Nephron (organoid): ENCODE data around the gene IP6K1.
"Not testable (repeated sequence)": the region's sequence is repeated elsewhere in the genome, so short reads cannot be mapped to it uniquely, and the experiment has no call there.

Experiments used
- H3K27ac Mint-ChIP-seq, 3 experiments: 2 replicates each; pipeline ENCODE4 v1.8.0; 2020; ENCODE audit warnings: mixed read lengths in 3 of 3, mild to moderate bottlenecking in 2 of 3, moderate library complexity in 1 of 3
- H3K27me3 Mint-ChIP-seq: 2 replicates; pipeline ENCODE4 v1.8.0; 2021; ENCODE audit warnings: low read depth, mild to moderate bottlenecking, moderate library complexity, mixed read lengths
- H3K36me3 Mint-ChIP-seq: 2 replicates; pipeline ENCODE4 v1.8.0; 2020; ENCODE audit warnings: low read depth, mixed read lengths
- H3K4me1 Mint-ChIP-seq: 2 replicates; pipeline ENCODE4 v1.8.0; 2020; ENCODE audit warnings: mixed read lengths
- H3K4me3 Mint-ChIP-seq, 3 experiments: 2 replicates each; pipeline ENCODE4 v1.8.0; 2020; ENCODE audit warnings: mild to moderate bottlenecking in 3 of 3, mixed read lengths in 3 of 3, moderate library complexity in 2 of 3
- H3K9me3 Mint-ChIP-seq: 2 replicates; pipeline ENCODE4 v1.8.0; 2020; ENCODE audit warnings: mixed read lengths
- TF ChIP-seq, protein P1 (sequence below), 3 experiments: fragments of 200-600 bp; sonication (generic); IDR thresholded peaks; one replicate each; pipeline ENCODE4 v1.5.0; 2021; ENCODE audit warnings: antibody characterized with exemption in 3 of 3; ENCODE audit not compliant: unreplicated experiment in 3 of 3

The IP6K1 gene

DNA sequence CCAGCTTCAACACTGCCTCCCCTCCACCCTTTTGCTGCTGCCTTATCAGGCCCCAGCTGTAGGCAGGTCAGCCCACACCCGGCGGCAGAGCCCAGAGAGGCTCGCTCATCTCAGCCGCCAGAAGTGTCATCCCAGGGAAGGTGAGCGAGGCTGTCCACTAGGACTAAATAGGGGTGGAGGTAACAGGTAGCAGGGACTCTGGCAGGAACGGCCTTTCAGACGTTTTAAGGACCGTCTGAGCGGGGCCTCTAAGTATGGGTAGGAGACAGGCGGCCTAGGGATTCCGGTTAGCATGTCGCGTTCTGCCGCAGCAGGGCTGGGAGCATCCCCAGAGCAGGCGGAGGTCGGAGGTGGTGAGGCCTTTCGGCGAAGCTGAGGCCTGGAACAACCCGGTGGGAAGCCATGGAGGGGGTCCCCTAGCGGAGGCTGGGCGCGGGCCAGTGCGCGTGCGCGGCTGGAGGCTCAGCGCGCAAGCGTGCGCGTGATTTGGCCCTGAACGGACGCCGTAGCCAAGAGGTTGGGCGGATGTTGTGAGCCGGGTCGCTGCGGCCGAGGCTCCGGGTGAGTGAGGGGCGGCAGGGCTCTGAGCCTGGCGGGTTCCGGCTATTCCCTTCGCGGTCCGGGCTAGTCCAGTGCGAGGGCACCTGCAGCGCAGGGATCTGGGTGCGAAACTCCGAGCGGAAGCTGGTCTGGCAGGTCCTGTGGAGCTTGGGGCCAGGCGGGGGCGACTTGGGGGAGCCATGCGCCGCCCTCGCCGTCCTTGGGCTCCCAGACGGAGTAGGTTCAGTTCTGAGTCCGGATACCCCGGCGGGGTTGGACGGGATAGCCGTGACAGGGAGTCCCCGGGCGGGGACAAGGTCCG is 97.1 kb downstream of the IP6K1 start, which contains the start of the genes MST1 and RNF123:
Gene MST1 (minus strand): TSS at position 429 of the 862 bp plus-strand sequence. CDS start 783 bp downstream, outside the sequence.
Gene RNF123 (plus strand): TSS at position 512 of the 862 bp plus-strand sequence. CDS start 1,609 bp downstream, outside the sequence.
- Mint-ChIP-seq H3K9me3 (no peaks in the 10 kb centered on the region), H3K4me1 (peaks cover 31% of the 10 kb centered on the region), H3K27ac (peak within 1 kb of the TSS; percentile 92 to 97 (median 97)), H3K4me3 (peak within 1 kb of the TSS; percentile 94 to 98 (median 97)), H3K27me3 (peaks cover 4% of the 10 kb centered on the region), H3K36me3 (no peaks in the 10 kb centered on the region)
- TF ChIP-seq, protein P1, sequence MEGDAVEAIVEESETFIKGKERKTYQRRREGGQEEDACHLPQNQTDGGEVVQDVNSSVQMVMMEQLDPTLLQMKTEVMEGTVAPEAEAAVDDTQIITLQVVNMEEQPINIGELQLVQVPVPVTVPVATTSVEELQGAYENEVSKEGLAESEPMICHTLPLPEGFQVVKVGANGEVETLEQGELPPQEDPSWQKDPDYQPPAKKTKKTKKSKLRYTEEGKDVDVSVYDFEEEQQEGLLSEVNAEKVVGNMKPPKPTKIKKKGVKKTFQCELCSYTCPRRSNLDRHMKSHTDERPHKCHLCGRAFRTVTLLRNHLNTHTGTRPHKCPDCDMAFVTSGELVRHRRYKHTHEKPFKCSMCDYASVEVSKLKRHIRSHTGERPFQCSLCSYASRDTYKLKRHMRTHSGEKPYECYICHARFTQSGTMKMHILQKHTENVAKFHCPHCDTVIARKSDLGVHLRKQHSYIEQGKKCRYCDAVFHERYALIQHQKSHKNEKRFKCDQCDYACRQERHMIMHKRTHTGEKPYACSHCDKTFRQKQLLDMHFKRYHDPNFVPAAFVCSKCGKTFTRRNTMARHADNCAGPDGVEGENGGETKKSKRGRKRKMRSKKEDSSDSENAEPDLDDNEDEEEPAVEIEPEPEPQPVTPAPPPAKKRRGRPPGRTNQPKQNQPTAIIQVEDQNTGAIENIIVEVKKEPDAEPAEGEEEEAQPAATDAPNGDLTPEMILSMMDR (IDR thresholded peaks at IDR 0.05; ENCODE audit: unreplicated experiment in 3 of 3): peak in 2 of 3 experiments; percentile 30 to 48

DNA sequence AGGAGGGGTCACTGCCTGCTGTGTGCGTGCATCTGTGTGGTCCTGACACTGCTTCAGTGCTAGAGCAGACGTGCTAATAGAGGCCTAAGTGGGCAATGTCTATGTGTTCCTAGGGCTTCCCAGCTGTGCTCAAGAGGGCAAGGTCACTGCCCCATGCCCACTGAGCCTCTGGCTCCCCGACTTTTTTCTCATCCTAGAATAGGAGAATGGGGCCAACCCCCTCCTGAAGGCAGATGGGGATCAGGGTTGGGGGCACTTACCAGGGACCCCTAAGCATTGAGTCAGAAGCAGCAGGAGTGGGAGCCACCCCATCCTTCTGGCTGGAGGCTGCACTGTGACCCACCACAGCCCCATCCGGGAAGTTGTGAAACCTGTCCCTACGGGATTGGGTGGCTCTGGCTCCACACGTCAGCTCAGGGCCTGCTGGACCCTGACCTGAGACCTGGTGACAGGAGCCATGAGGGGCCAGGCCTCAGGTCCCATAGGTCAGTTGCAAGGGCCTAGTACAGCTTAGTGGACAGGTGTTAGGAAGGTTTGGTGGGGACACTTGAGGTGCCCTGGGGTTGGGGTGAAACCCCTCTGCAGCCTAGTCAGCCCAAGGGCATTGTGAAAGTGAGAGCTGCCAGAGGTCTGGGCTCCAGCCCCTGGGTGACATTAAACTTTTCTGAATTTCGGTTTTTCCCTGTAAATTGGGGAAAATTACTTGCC is 97.8 kb downstream of the IP6K1 start:
- not testable (repeated sequence) for H3K9me3 Mint-ChIP-seq
- H3K27ac Mint-ChIP-seq: peak overlapping the region; percentile 92 to 97 (median 97)

DNA sequence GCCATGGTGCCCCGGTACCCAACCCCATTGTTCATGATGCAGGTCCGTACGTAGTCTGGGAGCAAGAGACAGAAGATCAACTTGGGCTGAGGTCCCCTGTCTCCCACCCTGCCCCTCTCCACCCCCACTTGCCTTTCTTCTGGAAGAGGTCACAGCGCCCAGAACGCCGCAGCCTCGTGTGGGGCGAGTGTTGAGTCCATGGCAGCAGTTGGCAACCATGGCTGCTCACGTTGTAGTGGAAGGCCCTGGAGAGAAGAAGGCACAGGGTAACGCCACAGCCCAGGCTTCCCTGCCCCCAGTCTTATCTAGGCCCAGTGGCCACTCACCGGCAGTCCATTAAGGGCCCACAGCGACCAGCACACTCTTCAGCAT is 98.9 kb downstream of the IP6K1 start:
- Mint-ChIP-seq H3K4me3 (peak overlapping the region; percentile 86 to 98 (median 97)), H3K27ac (peak overlapping the region; percentile 74 to 86 (median 75)), H3K4me1 (peaks cover 23% of the 10 kb centered on the region)
- H3K9me3 Mint-ChIP-seq, H3K36me3 Mint-ChIP-seq, H3K27me3 Mint-ChIP-seq: not testable (repeated sequence)

More for the DNA sequence above, 97.8 kb downstream of the IP6K1 start:
- not testable (repeated sequence) for H3K36me3 Mint-ChIP-seq, H3K27me3 Mint-ChIP-seq
- Mint-ChIP-seq H3K4me3 (peak overlapping the region; percentile 94 to 98 (median 97)), H3K4me1 (peaks cover 27% of the 10 kb centered on the region)

DNA sequence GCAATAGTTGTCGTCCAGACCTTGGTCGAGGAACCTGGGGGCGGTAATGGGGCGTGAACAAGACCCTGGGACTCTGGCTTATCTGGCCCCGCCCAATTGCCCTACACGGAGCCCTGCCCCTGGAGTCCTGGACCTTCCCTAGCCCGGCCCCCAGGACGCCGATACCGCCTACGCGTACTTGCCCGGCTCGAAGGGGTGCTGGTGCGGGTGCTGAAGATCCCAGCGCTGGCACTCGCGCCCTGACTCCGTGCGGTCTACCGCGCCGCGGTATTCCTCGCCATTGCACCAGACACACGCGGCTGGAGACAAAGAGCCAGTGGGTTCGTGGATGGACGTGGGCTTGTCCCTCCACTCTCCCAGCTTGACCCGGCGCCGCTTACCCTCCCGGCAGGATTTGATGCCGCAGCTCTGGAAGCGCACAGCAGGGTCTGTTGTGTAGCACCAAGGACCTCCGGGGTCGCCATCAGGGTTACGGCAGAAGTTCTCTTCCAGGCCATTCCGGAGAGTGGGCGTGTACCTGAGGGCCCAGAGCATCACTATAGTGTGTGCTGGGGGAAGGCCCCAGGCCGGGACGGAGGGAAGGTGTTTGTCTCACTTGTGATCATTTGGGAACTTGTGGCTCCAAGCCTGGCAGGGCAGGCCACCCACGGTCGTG is 99.4 kb downstream of the IP6K1 start:
- H3K27ac Mint-ChIP-seq: peak overlapping the region; percentile 74 to 86 (median 75)
- not testable (repeated sequence) for H3K27me3 Mint-ChIP-seq, H3K9me3 Mint-ChIP-seq, H3K36me3 Mint-ChIP-seq
- H3K4me3 Mint-ChIP-seq: peak overlapping the region; percentile 86 to 98 (median 97)
- peaks cover 23% of the 10 kb centered on the region for H3K4me1 Mint-ChIP-seq

DNA sequence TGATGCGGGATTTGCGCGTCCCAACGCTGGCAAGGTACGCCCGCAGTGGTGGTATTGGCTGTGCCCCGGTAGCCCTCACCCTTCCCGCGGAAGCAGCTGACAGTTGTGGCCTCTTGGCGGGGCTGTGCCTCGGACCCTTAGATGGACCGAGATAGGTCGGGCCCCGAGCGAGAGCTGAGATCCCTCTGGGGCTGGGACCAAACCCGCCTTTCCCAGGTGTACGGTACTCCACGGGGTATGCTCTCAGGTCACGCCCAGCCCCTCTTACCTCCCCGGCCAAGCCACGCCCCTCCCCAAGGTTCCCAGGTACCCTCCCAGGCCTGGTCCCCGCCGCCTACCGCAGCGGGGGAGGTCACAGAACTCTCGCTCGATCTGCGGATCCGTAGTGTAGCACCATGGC is 100.0 kb downstream of the IP6K1 start:
- peaks cover 23% of the 10 kb centered on the region for H3K4me1 Mint-ChIP-seq
- H3K4me3 Mint-ChIP-seq: peak overlapping the region; percentile 86 to 98 (median 97)
- H3K36me3 Mint-ChIP-seq, H3K27ac Mint-ChIP-seq, H3K27me3 Mint-ChIP-seq, H3K9me3 Mint-ChIP-seq: not testable (repeated sequence)

DNA sequence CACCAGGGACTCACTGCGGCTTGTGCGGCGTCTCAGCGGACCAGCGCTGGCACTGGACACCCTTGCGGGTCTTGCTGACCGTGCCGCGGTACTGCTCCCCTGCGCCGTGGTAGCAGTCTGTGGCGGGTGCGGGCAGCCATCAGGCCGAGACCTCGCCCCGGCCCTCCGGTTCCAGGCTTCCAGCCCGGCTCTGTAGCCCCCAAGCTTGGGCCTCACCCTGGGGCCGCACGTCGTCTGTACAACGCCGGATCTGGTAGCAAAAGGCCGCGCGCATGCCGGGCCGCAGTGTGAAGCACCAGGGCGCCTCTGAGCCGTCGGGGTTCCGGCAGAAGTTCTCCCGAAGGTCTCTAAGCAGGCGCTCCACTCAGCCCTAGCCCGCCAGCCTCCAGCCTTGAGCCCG is 100.5 kb downstream of the IP6K1 start:
- H3K27ac Mint-ChIP-seq, H3K27me3 Mint-ChIP-seq, H3K36me3 Mint-ChIP-seq, H3K9me3 Mint-ChIP-seq: not testable (repeated sequence)
- Mint-ChIP-seq H3K4me1 (peaks cover 23% of the 10 kb centered on the region), H3K4me3 (peak overlapping the region in 2 of 3 experiments; percentile 38 to 98)

DNA sequence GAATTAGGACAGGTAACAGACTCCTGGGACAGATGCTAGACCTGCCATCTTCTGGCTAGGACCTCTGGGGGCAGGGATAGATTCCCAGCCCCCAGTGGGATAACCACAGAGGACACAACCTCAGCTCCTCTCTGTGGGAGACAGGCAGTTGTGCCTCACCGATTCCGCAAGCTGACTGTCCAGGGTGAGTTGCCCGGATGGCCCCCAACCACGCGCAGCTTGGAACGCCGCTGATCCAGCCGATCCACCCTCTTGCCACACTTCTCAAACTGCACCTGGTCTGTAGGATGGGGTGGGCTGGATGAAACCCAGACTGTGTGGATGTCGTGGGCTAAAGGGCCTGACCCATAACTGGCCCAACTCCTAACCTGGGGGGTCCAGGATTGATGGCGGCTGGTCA is 101.2 kb downstream of the IP6K1 start:
- not testable (repeated sequence) for H3K27ac Mint-ChIP-seq, H3K27me3 Mint-ChIP-seq, H3K36me3 Mint-ChIP-seq, H3K9me3 Mint-ChIP-seq
- peak overlapping the region; percentile 49 to 62 (median 50) for H3K4me3 Mint-ChIP-seq
- H3K4me1 Mint-ChIP-seq: peaks cover 18% of the 10 kb centered on the region

DNA sequence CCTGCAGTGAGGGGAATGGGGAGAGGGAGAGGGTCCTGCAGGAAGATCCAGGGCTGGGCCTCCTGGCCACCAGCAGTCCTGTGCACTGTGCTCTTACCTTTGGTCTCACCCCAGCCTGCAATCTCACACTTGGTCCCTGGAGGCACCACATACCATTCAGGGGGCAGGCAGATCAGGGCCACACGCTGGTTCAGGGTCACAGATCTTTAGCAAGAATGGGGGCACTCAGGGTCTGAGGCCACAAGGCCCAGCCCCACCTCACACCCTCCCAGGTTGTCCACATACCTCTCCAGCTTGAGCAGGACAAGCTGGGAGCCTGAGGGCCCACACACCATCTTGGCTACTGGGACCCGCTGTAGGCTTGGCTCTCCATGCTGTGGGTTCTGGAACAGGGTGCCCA is 101.9 kb downstream of the IP6K1 start:
- Mint-ChIP-seq H3K4me1 (peaks cover 11% of the 10 kb centered on the region), H3K4me3 (peak overlapping the region in 2 of 3 experiments; percentile 29 to 39)
- not testable (repeated sequence) for H3K27ac Mint-ChIP-seq, H3K9me3 Mint-ChIP-seq, H3K36me3 Mint-ChIP-seq, H3K27me3 Mint-ChIP-seq

DNA sequence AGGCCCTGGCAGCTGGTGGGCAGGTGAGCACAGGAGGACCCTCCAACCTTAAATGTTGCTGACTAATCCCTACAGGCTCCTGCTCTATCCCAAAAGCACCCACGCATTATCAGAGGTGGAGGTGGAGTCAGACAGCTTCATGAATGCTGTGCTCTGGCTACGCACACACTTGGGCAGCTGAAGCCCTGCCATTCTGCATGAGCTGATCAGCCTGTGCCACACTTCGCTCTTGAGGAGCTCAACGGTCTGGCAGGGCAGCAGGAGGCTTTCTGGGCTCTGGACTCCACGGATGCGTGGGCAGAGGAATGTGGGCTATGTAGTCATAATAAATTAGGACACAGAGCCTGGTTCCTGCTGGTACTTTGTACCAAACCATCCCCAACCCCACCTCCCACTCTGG is 103.2 kb downstream of the IP6K1 start:
- H3K36me3 Mint-ChIP-seq: peaks cover 9% of the 10 kb centered on the region
- H3K4me1 Mint-ChIP-seq: peaks cover 5% of the 10 kb centered on the region
- H3K9me3 Mint-ChIP-seq: no peaks in the 10 kb centered on the region
- H3K4me3 Mint-ChIP-seq: no peak overlapping the region
- H3K27me3 Mint-ChIP-seq: peaks cover 4% of the 10 kb centered on the region
- H3K27ac Mint-ChIP-seq: peak overlapping the region in 1 of 3 experiments; percentile 76
- TF ChIP-seq, protein P1 (IDR thresholded peaks at IDR 0.05; ENCODE audit: unreplicated experiment in 3 of 3): no peak
